ENCODE data around the gene GALNT9.

- no peak for TF ChIP-seq CTCF (IDR thresholded peaks at IDR 0.05; ENCODE audit: low read depth, low read length)
- no peak for TF ChIP-seq EZH2phosphoT487 (IDR thresholded peaks at IDR 0.05; ENCODE audit: low read depth)
Measured at GRCh38 chr12:132319991-132320570, 9.3 kb downstream of the GALNT9 start.

All from OCI-LY3 (cell line).